ENCODE results near the gene PUM1.

The PUM1 gene

DNA sequence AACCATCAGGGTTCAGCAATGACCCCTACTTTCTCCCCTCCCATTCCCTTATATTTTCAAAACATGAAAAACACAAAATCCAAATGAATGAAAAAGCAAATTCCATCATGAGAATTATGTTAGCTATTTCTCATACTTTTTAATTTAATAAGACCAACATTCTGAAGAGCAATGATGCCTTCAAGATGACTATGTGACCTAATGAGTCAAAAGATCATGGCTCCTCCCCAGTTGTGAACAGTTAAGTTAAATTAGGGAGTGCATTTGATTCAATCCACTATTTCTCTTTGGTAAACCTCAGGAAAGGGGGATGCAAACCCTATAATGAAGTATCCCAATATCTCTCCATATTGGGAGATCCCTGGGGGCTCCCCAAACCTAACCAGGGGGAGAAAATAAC lies 36.5 kb downstream of the PUM1 start:
- Mint-ChIP-seq H3K4me1 (peaks cover 52% of the 10 kb centered on the region), H3K27ac (peak overlapping the region in 1 of 3 experiments; percentile 0), H3K9me3 (no peaks in the 10 kb centered on the region), H3K27me3 (ENCODE audit: low read depth) (no peaks in the 10 kb centered on the region), H3K36me3 (ENCODE audit: low read depth) (peaks cover 36% of the 10 kb centered on the region), H3K4me3 (no peak overlapping the region)
- TF ChIP-seq, protein P1, sequence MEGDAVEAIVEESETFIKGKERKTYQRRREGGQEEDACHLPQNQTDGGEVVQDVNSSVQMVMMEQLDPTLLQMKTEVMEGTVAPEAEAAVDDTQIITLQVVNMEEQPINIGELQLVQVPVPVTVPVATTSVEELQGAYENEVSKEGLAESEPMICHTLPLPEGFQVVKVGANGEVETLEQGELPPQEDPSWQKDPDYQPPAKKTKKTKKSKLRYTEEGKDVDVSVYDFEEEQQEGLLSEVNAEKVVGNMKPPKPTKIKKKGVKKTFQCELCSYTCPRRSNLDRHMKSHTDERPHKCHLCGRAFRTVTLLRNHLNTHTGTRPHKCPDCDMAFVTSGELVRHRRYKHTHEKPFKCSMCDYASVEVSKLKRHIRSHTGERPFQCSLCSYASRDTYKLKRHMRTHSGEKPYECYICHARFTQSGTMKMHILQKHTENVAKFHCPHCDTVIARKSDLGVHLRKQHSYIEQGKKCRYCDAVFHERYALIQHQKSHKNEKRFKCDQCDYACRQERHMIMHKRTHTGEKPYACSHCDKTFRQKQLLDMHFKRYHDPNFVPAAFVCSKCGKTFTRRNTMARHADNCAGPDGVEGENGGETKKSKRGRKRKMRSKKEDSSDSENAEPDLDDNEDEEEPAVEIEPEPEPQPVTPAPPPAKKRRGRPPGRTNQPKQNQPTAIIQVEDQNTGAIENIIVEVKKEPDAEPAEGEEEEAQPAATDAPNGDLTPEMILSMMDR (IDR thresholded peaks at IDR 0.05; ENCODE audit: unreplicated experiment in 3 of 3): no peak

DNA sequence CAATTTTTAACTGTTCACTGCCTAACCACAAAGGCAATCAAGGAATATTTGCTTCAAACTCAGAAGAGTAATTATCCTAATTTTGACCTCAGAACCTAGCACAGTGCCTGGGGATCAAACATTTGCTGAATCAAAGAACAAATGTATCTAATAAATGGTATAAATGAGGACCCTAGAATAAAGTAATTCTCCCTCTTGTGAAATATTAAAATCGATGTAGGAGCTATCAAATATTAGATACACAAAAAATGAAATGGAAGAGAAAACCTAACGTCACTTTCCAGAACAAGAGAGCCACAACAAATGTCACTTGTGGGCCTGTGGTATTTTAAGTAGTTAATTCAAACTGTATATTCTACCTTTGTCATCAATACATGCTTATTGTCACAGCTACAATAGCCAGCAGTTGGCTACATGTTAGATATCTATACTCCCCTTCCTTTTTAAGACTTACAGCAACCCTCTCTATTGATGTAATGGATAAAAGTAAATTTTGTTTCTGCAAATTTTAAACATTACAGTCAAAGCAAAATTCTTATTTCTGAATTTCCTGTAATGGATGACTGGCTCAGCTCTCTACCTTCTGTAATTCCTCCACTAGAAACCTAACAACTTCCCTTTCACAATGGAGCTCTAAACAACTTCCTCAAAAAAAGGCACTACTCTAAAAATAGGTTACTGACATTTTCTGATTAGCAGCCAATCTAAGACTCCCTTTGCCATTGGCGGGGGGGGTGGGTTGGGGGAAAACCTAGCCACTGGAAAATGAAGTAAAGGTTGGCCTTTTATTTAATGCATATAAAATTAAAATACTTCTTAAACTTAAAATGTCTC lies 37.6 kb downstream of the PUM1 start:
- H3K27ac Mint-ChIP-seq: peak overlapping the region in 1 of 3 experiments; percentile 9
- H3K4me3 Mint-ChIP-seq: no peak overlapping the region
- no peaks in the 10 kb centered on the region for H3K27me3 Mint-ChIP-seq (ENCODE audit: low read depth)
- H3K36me3 Mint-ChIP-seq (ENCODE audit: low read depth): peaks cover 34% of the 10 kb centered on the region
- peaks cover 54% of the 10 kb centered on the region for H3K4me1 Mint-ChIP-seq
- TF ChIP-seq, protein P1 (IDR thresholded peaks at IDR 0.05; ENCODE audit: unreplicated experiment in 3 of 3): no peak
- H3K9me3 Mint-ChIP-seq: no peaks in the 10 kb centered on the region

DNA sequence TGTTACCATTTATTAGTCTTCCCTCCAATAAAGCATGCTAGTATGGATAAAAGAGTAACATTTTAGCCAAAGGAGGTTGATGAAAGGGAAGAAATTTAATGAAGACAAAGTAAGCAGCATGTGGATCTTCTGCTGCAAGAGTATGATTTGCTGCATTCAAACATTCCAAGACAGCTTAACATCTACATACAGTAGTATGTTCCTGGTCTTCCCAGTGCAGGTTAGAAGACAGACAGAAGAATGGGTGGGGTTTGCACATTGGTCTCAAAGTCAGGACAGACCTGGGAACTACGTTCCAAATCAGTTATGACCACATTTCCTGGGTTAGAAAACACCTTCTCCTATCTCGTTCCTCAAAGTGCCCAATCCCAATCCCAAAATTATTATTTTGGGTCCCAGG lies 43.3 kb downstream of the PUM1 start:
- H3K4me3 Mint-ChIP-seq: no peak overlapping the region
- no peaks in the 10 kb centered on the region for H3K27me3 Mint-ChIP-seq (ENCODE audit: low read depth)
- H3K4me1 Mint-ChIP-seq: peaks cover 48% of the 10 kb centered on the region

DNA sequence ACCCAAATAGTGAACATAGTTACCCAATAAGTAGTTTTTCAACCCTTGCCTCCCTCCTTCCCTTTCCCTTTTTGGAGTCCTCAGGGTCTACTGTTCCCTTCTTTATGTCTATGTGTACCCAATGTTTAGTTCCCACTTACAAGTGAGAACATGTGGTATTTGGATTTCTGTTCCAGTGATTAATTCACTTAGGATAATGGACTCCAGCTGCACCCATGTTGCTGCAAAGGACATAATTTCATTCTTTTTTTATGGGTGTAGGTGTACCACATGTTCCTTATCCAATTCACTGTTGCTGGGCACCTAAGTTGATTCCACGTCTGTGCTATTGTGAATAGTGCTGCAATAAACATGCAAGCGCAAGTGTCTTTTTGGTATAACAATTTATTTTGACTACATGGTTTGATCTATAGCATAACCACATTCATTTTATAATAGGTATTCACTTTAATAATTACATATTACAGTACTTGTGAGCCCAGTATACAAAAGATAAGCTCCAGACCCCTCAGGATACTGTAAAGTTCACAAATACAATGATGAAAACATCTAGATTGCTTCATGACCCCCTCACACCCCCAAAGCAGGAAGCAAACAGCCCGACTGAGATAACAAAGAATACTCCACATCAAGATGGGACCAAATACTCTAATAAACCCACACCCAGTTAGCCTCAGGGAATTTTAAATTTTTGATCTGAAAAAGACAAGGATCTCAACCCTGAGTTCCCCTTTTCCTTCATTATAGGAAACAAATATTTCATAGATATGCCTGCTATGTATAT lies 45.3 kb downstream of the PUM1 start:
- Mint-ChIP-seq H3K27me3 (ENCODE audit: low read depth) (no peaks in the 10 kb centered on the region), H3K9me3 (no peaks in the 10 kb centered on the region), H3K27ac (peak overlapping the region in 1 of 3 experiments; percentile 14), H3K4me3 (no peak overlapping the region), H3K36me3 (ENCODE audit: low read depth) (peaks cover 46% of the 10 kb centered on the region), H3K4me1 (peaks cover 48% of the 10 kb centered on the region)
- TF ChIP-seq, protein P1 (IDR thresholded peaks at IDR 0.05; ENCODE audit: unreplicated experiment in 3 of 3): no peak

More for the DNA sequence above, 43.3 kb downstream of the PUM1 start:
- Mint-ChIP-seq H3K27ac (peak overlapping the region in 1 of 3 experiments; percentile 4), H3K36me3 (ENCODE audit: low read depth) (peaks cover 51% of the 10 kb centered on the region), H3K9me3 (no peaks in the 10 kb centered on the region)
- TF ChIP-seq, protein P1 (IDR thresholded peaks at IDR 0.05; ENCODE audit: unreplicated experiment in 3 of 3): no peak

DNA sequence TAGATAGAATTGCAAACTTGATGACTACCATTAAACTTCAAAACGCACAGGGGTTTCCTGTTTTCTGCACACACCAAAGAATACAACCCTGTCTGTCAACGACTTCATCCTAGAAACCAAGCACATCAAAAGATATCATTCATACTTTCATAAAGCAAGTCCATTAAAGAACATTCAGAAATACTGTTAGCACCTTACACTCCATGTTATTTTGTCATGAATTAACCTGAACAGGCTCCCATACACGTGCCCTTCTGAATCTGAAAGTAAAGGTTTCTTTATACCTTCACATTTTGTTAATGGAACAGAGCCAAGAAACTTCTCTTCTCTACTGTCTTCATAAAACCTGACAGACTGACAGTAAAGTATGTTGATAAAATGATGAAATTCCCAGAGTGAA lies 46.1 kb downstream of the PUM1 start:
- H3K4me3 Mint-ChIP-seq: no peak overlapping the region
- H3K27ac Mint-ChIP-seq: peak overlapping the region in 2 of 3 experiments; percentile 9 to 29
- TF ChIP-seq, protein P1 (IDR thresholded peaks at IDR 0.05; ENCODE audit: unreplicated experiment in 3 of 3): no peak
- peaks cover 46% of the 10 kb centered on the region for H3K36me3 Mint-ChIP-seq (ENCODE audit: low read depth)
- H3K27me3 Mint-ChIP-seq (ENCODE audit: low read depth): no peaks in the 10 kb centered on the region
- H3K4me1 Mint-ChIP-seq: peaks cover 41% of the 10 kb centered on the region
- H3K9me3 Mint-ChIP-seq: no peaks in the 10 kb centered on the region

Measured in nephron (organoid).